Type B pancreatic cell (in vitro differentiated cells): ENCODE measurements around the gene APOBEC3A. TPM values are rescaled to one million over a fixed set of nuclear protein-coding genes. Genes with fewer than 3 reads are reported as not detected.
"Not testable (repeated sequence)": the region's sequence is repeated elsewhere in the genome, so short reads cannot be mapped to it uniquely, and the experiment has no call there.

ENCODE experiments used
- DNase-seq: peaks from one replicate; pipeline ENCODE4 v3.0.0; 2021; ENCODE audit warnings: mixed read lengths; ENCODE audit not compliant: unreplicated experiment; ENCODE audit errors: extremely low spot score
- H3K27ac Mint-ChIP-seq: 2 replicates; pipeline ENCODE4 v1.8.0; 2021; ENCODE audit warnings: mild to moderate bottlenecking, mixed read lengths
- H3K27me3 Mint-ChIP-seq: 2 replicates; pipeline ENCODE4 v1.8.0; 2021; ENCODE audit warnings: mixed read lengths
- H3K36me3 Mint-ChIP-seq: 2 replicates; pipeline ENCODE4 v1.8.0; 2021; ENCODE audit warnings: mixed read lengths
- H3K4me1 Mint-ChIP-seq: one replicate; pipeline ENCODE4 v1.8.0; 2021; ENCODE audit warnings: mixed read lengths; ENCODE audit not compliant: unreplicated experiment
- H3K4me3 Mint-ChIP-seq: 2 replicates; pipeline ENCODE4 v1.8.0; 2021; ENCODE audit warnings: mild to moderate bottlenecking, mixed read lengths
- H3K9me3 Mint-ChIP-seq: 2 replicates; pipeline ENCODE4 v1.8.0; 2021; ENCODE audit warnings: mixed read lengths
- CTCF ChIP-seq: fragments of 200-600 bp; sonication (generic); conservative IDR thresholded peaks from 2 replicates; pipeline ENCODE4 v1.5.0; 2021; ENCODE audit warnings: antibody characterized with exemption, mild to moderate bottlenecking
- total RNA-seq: library from RNA; stranded (reverse); gene quantifications from 2 replicates; pipeline ENCODE4 v1.2.1, GENCODE V29; 2021; ENCODE audit warnings: low replicate concordance

APOBEC3A gene
- total RNA-seq, 1 donor from 2014 or later, result 1.6 TPM

- peak overlapping the region; percentile 23 for H3K27ac Mint-ChIP-seq
- H3K36me3 Mint-ChIP-seq, result no peaks in the 10 kb centered on the region
- H3K4me1 Mint-ChIP-seq, result no peaks in the 10 kb centered on the region
- no peak overlapping the region for H3K4me3 Mint-ChIP-seq
- no peak for TF ChIP-seq CTCF
- no peaks in the 10 kb centered on the region for H3K27me3 Mint-ChIP-seq
- DNase-seq, result no peak
- peaks cover 5% of the 10 kb centered on the region for H3K9me3 Mint-ChIP-seq
These were observed 29.9 kb downstream of the APOBEC3A start for GRCh38 chr22:38987171-38987895.

GRCh38 chr22:38989466-38989865 is 32.1 kb downstream of the APOBEC3A start:
- no peak for DNase-seq
- H3K4me1 Mint-ChIP-seq, result no peaks in the 10 kb centered on the region
- no peaks in the 10 kb centered on the region for H3K36me3 Mint-ChIP-seq
- H3K4me3 Mint-ChIP-seq, result no peak overlapping the region
- no peaks in the 10 kb centered on the region for H3K27me3 Mint-ChIP-seq
- no peak for TF ChIP-seq CTCF
- no peak overlapping the region for H3K27ac Mint-ChIP-seq
- no peaks in the 10 kb centered on the region for H3K9me3 Mint-ChIP-seq

GRCh38 chr22:38992871-38993371 is 35.5 kb downstream of the APOBEC3A start:
- H3K4me1 Mint-ChIP-seq, DNase-seq, H3K4me3 Mint-ChIP-seq, H3K27me3 Mint-ChIP-seq, H3K27ac Mint-ChIP-seq, H3K36me3 Mint-ChIP-seq, H3K9me3 Mint-ChIP-seq: not testable (repeated sequence)

GRCh38 chr22:38996105-38996504 is 38.7 kb downstream of the APOBEC3A start:
- Mint-ChIP-seq H3K9me3 (no peaks in the 10 kb centered on the region), H3K27ac (no peak overlapping the region), H3K27me3 (peaks cover 5% of the 10 kb centered on the region), H3K36me3 (no peaks in the 10 kb centered on the region), H3K4me3 (no peak overlapping the region), H3K4me1 (no peaks in the 10 kb centered on the region)
- no peak for DNase-seq
- no peak for TF ChIP-seq CTCF

GRCh38 chr22:38997518-38997917 is 40.1 kb downstream of the APOBEC3A start:
- Mint-ChIP-seq H3K27me3 (peaks cover 5% of the 10 kb centered on the region), H3K4me1 (no peaks in the 10 kb centered on the region), H3K36me3 (no peaks in the 10 kb centered on the region), H3K4me3 (no peak overlapping the region), H3K9me3 (no peaks in the 10 kb centered on the region), H3K27ac (no peak overlapping the region)
- DNase-seq, result no peak
- no peak for TF ChIP-seq CTCF

GRCh38 chr22:39003165-39003638 is 45.8 kb downstream of the APOBEC3A start:
- TF ChIP-seq CTCF, result peak; percentile 87
- Mint-ChIP-seq H3K4me1 (peaks cover 6% of the 10 kb centered on the region), H3K27ac (peak overlapping the region; percentile 11), H3K9me3 (no peaks in the 10 kb centered on the region), H3K36me3 (no peaks in the 10 kb centered on the region), H3K4me3 (no peak overlapping the region), H3K27me3 (peaks cover 3% of the 10 kb centered on the region)
- peak; percentile 77 for DNase-seq
